Left lobe of liver (tissue), 2 donors: ENCODE results near the gene KPNA2. TPM values are rescaled to one million over a fixed set of nuclear protein-coding genes. Genes with fewer than 3 reads are reported as not detected.
A peak's percentile ranks its signal among the peaks of the same experiment; 100 is the strongest.
"Not testable (repeated sequence)": the region's sequence is repeated elsewhere in the genome, so short reads cannot be mapped to it uniquely, and the experiment has no call there.

Experiments used
- ATAC-seq: fragments of 200-7000 bp; cut with Tn5 transposase; one replicate; pipeline ENCODE4 v1.9.1; 2020; ENCODE audit warnings: mild to moderate bottlenecking, moderate library complexity
- DNase-seq: peaks from one replicate; pipeline ENCODE4 v3.0.0-alpha.2; 2020; ENCODE audit warnings: low spot score
- total RNA-seq: library from RNA; stranded (reverse); gene quantifications from one replicate; pipeline ENCODE4 v1.2.1, GENCODE V29; 2021
- donor health status: DM: no; HTN: no; CAD: no; lungs with moderate emphysema.
- donor health status: DM: no; HTN: yes; CAD: no.

The KPNA2 gene
- total RNA-seq, 1 donor from 2014 or later: 9.6 TPM

GRCh38 chr17:68054296-68054900 is 18.9 kb downstream of the KPNA2 start:
- peak; percentile 23 for ATAC-seq
- DNase-seq: peak; percentile 26

DNA sequence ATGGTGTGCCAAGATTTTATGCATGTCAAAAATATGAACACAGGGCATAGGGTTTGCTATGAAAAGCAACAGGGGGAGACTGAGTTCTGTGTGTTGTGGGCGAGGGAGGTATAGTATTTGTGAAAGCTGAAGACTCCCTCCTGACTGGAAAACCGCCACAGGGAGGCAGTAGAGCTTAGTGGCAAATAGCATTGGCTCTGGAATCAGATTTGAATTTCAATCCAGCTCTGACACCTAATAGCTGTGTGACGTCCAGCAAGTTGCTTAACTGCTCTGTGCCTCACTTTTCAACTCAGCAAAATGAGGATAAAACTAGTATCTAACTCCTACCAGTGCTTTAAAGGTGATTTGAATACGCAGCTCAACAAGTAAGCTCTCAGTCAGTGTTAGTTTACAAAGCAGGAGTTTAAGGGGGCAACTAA is 22.0 kb downstream of the KPNA2 start:
- peak; percentile 84 for ATAC-seq

GRCh38 chr17:68060336-68060735 is 24.8 kb downstream of the KPNA2 start:
- peak; percentile 11 for DNase-seq
- no peak for ATAC-seq

More for the DNA sequence above, 22.0 kb downstream of the KPNA2 start:
- DNase-seq: peak; percentile 39

GRCh38 chr17:68061512-68062313 is 26.2 kb downstream of the KPNA2 start:
- ATAC-seq: no peak

GRCh38 chr17:68065366-68065765 is 29.8 kb downstream of the KPNA2 start:
- ATAC-seq: not testable (repeated sequence)
- DNase-seq: peak; percentile 15

More at GRCh38 chr17:68061512-68062313, 26.2 kb downstream of the KPNA2 start:
- DNase-seq: peak; percentile 24

DNA sequence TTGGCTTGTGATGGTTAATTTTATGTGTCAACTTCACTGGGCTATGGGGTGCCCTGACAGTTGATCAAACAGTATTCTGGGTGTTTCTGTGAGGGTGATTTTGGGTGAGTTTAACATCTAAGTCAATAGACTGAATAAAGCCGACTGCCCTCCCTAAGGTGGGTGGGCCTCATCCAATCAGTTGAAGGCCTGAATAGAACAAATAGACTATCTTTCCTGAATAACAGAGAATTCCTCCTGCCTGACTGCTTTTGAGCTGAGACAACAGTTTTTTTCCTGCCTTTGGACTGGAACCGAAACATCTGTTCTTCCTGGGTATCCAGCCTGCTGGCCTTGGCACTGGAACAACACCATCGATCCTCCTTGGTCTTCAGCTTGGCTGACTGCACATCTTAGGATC is 33.0 kb downstream of the KPNA2 start:
- peak; percentile 29 for DNase-seq
- ATAC-seq: not testable (repeated sequence)

DNA sequence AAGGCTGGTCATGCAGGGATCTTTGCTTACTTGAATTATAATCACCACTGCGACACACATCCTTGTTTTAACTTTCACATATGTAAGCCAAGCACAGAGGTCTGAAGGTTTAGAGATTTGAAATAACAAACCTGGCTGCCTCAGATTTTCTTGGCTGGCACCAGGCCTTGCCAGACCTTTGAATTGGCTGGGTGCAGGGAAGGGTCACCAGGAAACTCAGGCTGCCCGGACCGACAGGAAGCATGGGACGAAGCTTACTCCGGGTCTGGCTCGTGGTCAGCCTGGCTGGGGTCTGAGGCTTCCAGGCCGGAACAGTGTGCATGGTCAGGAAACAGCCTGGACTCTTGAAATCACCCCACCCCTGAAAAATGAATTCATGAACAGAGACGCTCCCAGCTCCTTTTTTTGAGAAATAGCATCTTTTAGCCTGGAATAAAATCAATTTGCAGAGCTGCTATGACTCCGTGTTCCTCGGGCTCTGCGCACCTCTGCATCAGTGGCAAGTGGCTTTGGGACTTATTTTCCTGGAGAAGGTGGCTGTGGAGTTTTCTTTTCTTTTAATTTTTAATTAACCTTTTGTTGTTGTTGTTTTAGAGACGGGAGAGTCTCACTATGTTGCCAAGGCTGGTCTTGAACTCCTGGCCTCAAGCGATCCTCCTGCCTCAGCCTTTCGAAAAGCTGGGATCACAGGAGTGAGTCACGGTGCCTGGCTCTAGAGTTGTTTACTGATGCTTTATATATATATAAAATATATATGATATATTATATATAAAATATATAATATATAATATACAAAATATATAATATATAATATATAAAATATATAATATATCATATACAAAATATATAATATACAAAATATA is 35.3 kb downstream of the KPNA2 start:
- peak; percentile 71 for ATAC-seq
- not testable (repeated sequence) for DNase-seq

DNA sequence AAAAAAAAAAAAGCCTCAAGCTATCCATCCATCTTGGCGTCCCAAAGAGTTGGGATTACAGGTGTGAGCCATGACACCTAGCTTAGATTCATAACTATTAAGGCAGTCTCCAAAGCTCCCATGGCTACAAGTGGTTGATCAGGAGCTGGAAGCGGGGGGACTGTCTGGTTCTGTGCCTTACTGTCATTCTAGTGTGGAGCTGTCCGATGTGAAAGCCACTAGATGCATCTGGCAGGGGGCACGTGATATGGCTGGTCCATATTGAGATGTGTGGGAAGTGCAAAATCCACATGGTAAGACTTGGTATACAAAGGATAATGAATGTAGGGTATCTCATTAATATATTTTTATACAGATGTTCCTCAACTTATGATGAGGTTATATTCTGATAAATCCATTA is 38.7 kb downstream of the KPNA2 start:
- peak; percentile 17 for ATAC-seq
- DNase-seq: no peak

DNA sequence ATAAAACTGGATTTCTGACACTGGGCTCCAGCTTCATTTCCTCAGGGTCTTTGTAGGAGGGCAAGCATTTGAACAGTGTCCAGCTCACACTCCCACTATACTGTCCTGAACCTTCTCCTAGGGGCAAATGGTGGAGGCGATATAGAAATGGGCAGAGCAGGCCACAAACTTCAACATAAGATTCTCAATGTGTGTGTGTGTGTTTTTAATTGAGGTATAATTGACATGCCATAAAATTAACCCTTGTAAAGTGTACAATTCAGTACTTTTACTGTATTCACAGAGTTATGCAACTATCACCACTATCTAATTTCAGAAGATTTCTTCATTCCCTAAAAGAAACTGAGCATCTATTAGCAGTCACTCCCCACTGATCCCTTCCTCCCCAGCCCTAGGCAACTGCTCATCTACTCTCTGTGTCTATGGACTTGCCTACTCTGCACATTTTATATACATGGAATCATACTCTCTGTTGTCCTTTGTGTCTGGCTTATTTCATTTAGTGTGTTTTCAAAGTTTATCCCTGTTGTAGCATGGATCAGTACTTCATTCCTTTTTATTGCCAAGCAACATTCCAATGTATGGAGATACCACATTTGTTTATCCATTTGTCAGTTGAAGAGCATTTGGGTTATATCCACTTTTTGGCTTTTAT is 40.5 kb downstream of the KPNA2 start:
- ATAC-seq: not testable (repeated sequence)

DNA sequence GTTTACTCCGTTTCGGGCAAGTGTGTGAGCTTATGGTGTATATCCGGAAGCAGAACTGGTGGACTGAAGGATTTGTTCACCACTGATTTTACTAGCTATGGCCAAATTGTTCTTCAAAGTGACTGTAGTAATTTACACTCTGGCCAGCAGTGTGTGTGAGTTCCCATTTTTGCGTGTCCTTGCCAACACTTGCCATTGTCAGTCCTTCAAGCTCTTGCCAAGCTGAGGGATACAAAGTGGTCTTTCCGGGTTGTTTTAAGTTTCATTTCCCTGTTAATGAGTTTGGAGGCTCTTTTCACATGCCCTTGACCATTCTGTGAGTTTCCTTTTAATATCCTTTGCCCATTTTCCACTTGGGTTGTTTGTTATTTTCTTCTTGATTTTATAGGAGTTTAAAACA is 42.0 kb downstream of the KPNA2 start:
- not testable (repeated sequence) for ATAC-seq, DNase-seq

More for the DNA sequence above, 40.5 kb downstream of the KPNA2 start:
- not testable (repeated sequence) for DNase-seq

DNA sequence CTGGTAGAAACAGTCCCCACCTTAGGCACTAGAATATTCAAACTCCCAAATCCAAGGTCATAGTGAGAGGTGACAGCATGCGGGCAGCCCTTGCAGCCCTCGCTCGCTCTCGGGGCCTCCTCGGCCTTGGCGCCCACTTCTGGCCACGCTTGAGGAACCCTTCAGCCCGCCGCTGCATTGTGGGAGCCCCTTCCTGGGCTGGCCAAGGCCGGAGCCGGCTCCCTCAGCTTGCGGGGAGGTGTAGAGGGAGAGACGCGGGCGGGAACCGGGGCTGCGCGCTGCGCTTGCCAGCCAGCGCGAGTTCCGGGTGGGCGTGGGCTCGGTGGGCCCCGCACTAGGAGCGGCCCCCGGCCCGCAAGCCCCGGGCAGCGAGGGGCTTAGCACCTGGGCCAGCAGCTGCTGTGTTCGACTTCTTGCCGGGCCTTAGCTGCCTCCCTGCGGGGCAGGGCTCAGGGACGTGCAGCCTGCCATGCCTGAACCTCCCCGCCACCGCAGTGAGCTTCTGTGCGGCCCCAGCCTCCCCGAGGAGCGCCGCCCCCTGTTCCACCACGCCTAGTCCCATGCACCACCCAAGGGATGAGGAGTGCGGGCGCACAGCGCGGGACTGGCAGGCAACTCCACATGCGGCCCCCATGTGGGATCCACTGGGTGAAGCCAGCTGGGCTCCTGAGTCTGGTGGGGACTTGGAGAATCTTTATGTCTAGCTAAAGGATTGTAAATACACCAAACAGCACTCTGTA is 45.0 kb downstream of the KPNA2 start:
- ATAC-seq (no peak), DNase-seq (no peak)

GRCh38 chr17:68081305-68082265 is 46.0 kb downstream of the KPNA2 start:
- not testable (repeated sequence) for DNase-seq, ATAC-seq

- peak; percentile 40 for ATAC-seq
- DNase-seq: no peak
These were observed 50.3 kb downstream of the KPNA2 start for GRCh38 chr17:68085771-68086381.

DNA sequence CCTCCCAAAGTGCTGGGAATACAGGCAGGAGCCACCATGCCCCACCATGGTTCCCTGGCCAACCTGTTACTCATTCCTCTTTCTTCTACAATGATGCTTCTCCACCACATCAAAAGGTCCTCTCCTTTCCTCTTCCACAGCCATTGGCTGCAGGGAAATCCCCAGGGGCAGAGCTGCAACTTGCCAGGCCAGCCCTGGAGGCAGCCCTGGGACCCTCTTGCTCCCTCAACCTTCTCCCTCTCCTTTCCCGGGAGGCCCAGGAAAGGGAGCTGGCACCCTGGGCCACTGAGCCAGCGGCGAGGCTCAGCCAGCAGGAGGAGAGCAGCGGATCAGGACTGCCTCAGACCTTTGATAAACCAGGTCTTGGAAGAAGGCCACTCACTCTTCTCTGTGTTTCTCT is 51.1 kb downstream of the KPNA2 start:
- not testable (repeated sequence) for DNase-seq, ATAC-seq

DNA sequence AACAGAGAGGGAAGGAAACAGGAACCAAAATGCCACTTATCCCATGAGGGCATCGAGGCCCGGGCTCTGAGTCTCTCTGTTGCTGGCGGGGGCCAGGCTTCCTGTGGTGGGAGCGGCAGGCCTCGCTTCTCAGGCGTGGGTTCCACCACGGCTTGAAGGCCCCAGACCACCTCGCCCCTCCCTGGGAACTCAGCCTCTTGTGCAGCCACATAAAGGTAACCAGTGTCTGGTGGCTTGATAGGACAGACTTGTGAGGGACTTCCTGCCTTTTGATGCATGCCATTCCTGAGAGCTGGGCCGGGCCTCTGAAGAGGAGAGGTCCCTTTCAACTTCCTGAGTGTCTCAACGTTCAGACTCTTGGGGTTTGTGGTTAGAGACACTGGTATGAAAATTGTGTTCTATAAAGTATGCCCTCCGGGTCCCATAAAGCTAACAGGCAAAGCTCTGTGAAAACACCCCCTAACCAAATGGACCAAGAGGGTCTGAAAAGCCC is 51.6 kb downstream of the KPNA2 start:
- not testable (repeated sequence) for ATAC-seq, DNase-seq

- no peak for DNase-seq
- ATAC-seq: no peak
These were observed 52.3 kb downstream of the KPNA2 start for GRCh38 chr17:68087851-68088250.

- DNase-seq (no peak), ATAC-seq (peak; percentile 60)
These were observed 54.3 kb downstream of the KPNA2 start for GRCh38 chr17:68089881-68090280.

GRCh38 chr17:68094481-68095078 is 59.0 kb downstream of the KPNA2 start:
- ATAC-seq (no peak), DNase-seq (no peak)
